Measurements from ENCODE around the gene LASP1. TPM values are rescaled to one million over a fixed set of nuclear protein-coding genes. Genes with fewer than 3 reads are reported as not detected.

The LASP1 gene
- total RNA-seq, 4 donors from 2014 or later = 69.3 to 77.5 (median 71.1) TPM

- WGBS, 2 donors = 59 to 75% methylated on average over 6 to 9 of the region's 11 CpGs
- Histone ChIP-seq H3K9me3 (no peaks in the 10 kb centered on the region), H3K4me1 (peaks cover 20 to 70% of the 10 kb centered on the region in 2 donors), H3K27ac (peak overlapping the region in 2 of 3 donors; percentile 58 to 64), H3K36me3 (no peaks in the 10 kb centered on the region), H3K4me3 (replicated peaks in 1 of 3) (no peak overlapping the region), H3K27me3 (no peaks in the 10 kb centered on the region)
- peak in 1 of 2 donors; percentile 34 for DNase-seq
- no peak for TF ChIP-seq POLR2A (IDR thresholded peaks at IDR 0.05)
- TF ChIP-seq CTCF (IDR thresholded peaks at IDR 0.05) = no peak
- intact Hi-C loops (cut with DNase I) = no loop called here
Measured at GRCh38 chr17:38898812-38899348, 29.0 kb downstream of the LASP1 start.

DNA sequence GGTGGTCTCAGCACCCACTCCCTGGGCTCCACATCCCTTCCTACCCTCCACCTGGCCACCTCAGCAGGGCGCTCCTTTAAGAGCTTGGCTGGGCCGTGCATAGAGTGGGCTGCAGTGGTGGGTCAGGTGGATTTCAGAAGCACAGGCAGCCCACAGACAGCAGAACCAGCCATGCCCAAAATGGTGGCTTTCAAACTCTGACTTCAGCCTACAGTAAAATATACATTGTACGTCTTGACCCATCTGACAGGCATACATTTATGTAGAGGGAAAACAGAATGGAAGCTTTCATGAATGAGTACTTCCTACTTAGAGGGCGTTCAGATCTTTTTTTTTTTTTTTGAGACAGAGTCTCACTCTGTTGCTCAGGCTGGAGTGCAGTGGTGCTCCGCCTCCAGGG lies 29.6 kb downstream of the LASP1 start:
- DNase-seq = no peak
- peaks cover 20 to 68% of the 10 kb centered on the region in 2 donors for H3K4me1 ChIP-seq
- no peaks in the 10 kb centered on the region for H3K36me3 ChIP-seq
- intact Hi-C loops (cut with DNase I) = no loop called here
- no peak overlapping the region for H3K4me3 ChIP-seq (replicated peaks in 1 of 3)
- WGBS, 2 donors = 90% methylated on average over 5 of the region's 5 CpGs
- H3K9me3 ChIP-seq = no peaks in the 10 kb centered on the region
- no peak for TF ChIP-seq POLR2A (IDR thresholded peaks at IDR 0.05)
- TF ChIP-seq CTCF (IDR thresholded peaks at IDR 0.05) = no peak
- H3K27me3 ChIP-seq = no peaks in the 10 kb centered on the region
- H3K27ac ChIP-seq = peak overlapping the region in 1 of 3 donors; percentile 64

- peak; percentile 35 to 37 for DNase-seq
- TF ChIP-seq CTCF (IDR thresholded peaks at IDR 0.05) (no peak), POLR2A (IDR thresholded peaks at IDR 0.05) (no peak)
- Histone ChIP-seq H3K4me1 (peaks cover 17 to 63% of the 10 kb centered on the region in 2 donors), H3K4me3 (replicated peaks in 1 of 3) (no peak overlapping the region), H3K36me3 (no peaks in the 10 kb centered on the region), H3K9me3 (no peaks in the 10 kb centered on the region), H3K27me3 (no peaks in the 10 kb centered on the region), H3K27ac (peak overlapping the region in 2 of 3 donors; percentile 26 to 44)
- intact Hi-C loops (cut with DNase I) = no loop called here
- 40 to 46% methylated on average over 10 of the region's 10 CpGs for WGBS, 2 donors
Measured at GRCh38 chr17:38900978-38901656, 31.3 kb downstream of the LASP1 start.

- no peaks in the 10 kb centered on the region for H3K36me3 ChIP-seq
- DNase-seq = no peak
- TF ChIP-seq CTCF (IDR thresholded peaks at IDR 0.05) = no peak
- TF ChIP-seq POLR2A (IDR thresholded peaks at IDR 0.05) = no peak
- no peaks in the 10 kb centered on the region for H3K27me3 ChIP-seq
- H3K27ac ChIP-seq = no peak overlapping the region
- intact Hi-C loops (cut with DNase I) = no loop called here
- H3K4me1 ChIP-seq = peaks cover 8 to 53% of the 10 kb centered on the region in 2 donors
- no peak overlapping the region for H3K4me3 ChIP-seq (replicated peaks in 1 of 3)
- H3K9me3 ChIP-seq = no peaks in the 10 kb centered on the region
- WGBS, 2 donors = 92 to 97% methylated on average over 6 of the region's 6 CpGs
Measured at GRCh38 chr17:38903404-38903803, 33.5 kb downstream of the LASP1 start.

DNA sequence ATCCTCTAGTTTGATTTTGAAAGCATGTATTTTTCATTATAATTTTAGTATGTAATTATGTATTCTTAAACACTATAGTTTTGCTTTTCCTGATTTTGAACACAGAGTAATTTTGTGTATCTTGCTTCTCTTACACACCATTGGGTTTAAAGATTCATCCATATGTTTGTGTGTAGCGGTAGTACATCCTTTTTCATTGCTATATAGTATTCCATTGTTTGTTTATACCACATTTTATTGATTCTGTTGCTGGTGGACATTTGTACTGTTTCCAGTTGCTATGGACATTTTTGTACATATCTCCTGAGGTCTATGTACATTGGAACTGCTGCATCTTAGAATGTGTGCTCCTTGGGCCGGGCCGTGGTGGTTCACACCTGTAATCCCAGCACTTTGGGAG lies 35.0 kb downstream of the LASP1 start:
- Histone ChIP-seq H3K36me3 (no peaks in the 10 kb centered on the region), H3K27ac (no peak overlapping the region), H3K27me3 (no peaks in the 10 kb centered on the region), H3K4me1 (peaks cover 8 to 41% of the 10 kb centered on the region in 2 donors), H3K4me3 (replicated peaks in 1 of 3) (no peak overlapping the region), H3K9me3 (no peaks in the 10 kb centered on the region)
- WGBS, 2 donors = 96 to 98% methylated on average over 3 of the region's 3 CpGs
- intact Hi-C loops (cut with DNase I) = no loop called here
- no peak for DNase-seq
- no peak for TF ChIP-seq CTCF (IDR thresholded peaks at IDR 0.05)
- no peak for TF ChIP-seq POLR2A (IDR thresholded peaks at IDR 0.05)

Measured in thyroid gland (tissue), 4 donors.